HG02840 (cell line): Measurements from ENCODE around the gene ESRP2.

Experiments used
- ATAC-seq: cut with Tn5 transposase; IDR thresholded peaks from one replicate; pipeline ENCODE4 v1.9.1; 2021; ENCODE audit warnings: mild to moderate bottlenecking, moderate library complexity, moderate number of reproducible peaks; ENCODE audit not compliant: unreplicated experiment, low FRiP score

Gene ESRP2

DNA sequence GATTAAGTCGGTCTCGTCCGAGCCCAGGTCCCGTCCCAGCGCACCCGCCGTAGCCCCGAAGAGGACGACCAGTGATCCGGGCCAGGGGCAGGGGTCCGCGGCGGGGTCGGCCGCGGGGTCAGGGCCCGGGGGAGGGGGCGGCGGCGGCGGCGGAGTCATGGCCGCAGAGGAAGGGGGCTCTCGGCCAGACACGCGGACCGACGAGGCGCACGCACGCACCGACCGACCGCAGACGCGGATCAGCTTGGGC lies at the start of gene ESRP2:
Gene ESRP2 (minus strand): TSS at position 241 of the 250 bp plus-strand sequence. CDS start 82 bp downstream, at position 159.
- ATAC-seq = no peak

DNA sequence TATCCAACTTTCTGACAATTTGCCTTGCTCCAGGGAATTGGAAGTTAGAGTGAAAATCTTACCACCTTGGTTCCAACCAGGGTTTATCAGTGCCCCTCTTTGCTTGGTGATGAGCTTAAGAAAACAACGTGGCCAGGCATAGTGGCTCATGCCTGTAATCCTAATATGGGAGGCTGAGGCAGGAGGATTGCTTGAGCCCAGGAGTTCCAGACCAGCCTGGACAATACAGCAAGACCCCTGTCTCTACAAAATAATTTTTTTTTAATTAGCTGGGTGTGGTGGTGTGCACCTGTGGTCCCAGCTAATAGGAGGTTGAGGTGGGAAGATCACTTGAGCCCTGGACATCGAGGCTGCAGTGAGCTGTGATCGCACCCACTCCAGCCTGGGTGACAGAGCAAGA lies 49.8 kb upstream of the ESRP2 start:
- no peak for ATAC-seq

DNA sequence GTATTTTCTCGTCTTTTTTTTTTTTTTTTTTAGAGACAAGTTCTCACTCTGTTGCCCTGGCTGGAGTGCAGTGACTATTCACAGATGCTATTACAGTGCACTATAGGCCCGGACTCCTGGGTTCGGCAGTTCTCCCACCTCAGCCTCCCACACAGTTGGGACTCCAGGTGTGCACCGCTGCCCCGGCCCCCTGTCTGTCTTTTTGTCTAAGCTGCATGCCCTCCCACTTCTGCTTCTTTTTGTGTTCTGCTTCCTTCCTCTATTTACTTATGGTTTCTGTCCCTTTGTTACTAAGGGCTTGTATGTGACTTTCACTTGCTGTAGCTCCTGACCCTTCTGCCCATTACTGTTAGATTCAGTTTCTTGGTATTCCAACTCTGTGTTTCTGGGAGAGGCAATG lies 48.9 kb upstream of the ESRP2 start:
- no peak for ATAC-seq

DNA sequence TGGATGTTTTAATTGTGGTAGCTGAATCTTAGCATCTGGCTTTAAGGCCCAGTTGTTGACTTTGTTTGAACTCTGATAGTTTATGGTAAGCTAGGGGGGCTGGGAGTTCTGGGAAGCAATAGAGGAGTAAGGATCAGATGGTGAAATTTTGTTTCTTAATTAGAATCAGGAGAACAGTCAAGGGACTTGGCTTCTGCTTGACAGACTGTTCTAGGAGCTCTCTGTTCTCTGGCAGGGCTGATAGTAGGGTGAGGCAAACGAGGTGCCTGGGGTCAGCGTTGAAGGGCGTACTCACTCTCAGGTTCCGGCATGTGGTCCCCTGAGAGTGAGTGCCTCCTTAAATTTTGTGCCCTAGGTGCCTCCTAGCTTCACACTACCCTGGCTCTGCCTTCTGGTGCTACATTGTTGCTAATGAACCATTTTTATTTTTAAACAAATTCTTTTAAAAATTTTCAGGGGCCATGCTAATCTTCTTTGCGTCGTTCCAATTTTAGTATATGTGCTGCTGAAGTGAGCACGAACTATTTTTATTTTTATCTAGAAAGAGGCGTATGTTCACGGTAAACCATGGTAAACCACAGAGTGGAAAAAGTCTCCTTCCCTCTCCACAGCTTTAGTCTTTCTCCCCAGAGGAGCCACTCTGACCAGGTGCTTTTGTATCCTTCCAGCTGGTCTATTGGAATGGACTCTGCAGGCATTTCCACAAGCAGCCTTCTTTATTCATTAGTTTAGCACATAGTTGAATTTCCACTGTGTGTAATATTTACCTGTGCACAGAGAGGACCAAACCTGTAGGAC lies 48.1 kb upstream of the ESRP2 start:
- peak; percentile 38 for ATAC-seq

DNA sequence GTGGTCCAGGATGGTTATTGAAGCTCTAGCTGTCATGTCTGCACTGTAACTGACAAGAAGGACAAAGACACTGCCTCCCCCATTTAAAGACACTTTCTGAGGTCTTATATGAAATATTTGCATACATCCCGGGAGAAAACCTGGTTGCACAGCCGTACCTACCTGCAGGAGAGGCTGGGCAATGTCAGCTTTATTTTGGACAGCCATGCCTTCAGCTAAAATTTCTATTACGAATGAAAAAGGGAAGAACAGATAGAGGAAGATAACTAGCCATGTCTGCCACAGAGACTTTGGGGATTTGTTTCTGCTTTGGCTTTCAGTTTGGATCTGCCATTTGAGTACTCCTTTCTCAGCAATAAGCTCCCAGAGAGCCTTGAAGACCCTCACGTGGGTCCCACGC lies 47.4 kb upstream of the ESRP2 start:
- no peak for ATAC-seq

DNA sequence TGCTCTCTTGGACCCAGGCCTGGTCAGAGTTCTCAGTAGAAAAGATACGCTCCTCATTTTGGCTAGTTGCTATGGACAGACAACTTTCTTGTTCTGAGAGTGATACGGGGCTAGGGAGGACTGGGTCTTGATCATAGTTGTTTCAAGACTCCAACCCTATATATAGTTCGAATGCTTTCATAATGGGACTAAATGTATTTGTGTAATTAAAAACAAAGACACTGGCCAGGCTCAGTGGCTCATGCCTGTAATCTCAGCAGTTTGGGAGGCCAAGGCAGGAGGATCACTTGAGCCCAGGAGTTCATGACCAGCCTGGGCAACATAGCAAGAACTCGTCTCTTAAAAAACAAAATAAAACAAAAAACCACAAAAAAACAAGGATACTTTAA lies 46.1 kb upstream of the ESRP2 start:
- ATAC-seq = no peak

DNA sequence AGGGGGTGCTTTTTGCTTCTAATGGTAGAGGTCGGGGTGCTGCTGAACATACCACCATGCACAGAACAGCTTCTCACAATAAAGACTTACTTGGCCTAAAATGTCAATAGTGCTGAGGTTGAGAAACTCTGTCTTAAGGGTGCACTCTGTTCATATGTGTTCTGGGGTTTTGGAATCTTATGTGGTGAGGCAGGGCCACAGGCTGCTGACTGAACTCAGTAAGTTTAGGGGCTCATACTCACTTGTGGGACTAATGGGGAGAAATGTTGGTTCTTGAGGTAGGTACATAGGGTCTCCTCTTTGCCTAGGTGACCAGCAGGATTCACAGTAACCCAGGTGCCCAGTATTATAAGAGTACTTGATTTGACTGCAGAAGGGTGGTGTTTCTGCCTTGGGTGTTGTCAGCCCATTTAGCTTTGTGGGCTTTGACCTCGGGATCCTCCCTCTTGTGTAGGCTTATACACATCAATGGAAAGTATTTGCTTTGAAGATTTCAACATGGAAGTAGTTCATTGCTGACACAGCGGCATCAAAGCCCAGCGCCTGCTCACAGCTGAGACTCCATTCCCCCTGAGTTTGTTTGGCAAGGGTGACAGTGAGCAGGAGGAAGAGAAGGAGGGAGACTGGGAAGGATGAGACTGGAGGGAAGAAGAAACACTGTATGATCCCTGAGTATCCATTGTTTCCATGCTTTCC lies 45.6 kb upstream of the ESRP2 start:
- no peak for ATAC-seq

DNA sequence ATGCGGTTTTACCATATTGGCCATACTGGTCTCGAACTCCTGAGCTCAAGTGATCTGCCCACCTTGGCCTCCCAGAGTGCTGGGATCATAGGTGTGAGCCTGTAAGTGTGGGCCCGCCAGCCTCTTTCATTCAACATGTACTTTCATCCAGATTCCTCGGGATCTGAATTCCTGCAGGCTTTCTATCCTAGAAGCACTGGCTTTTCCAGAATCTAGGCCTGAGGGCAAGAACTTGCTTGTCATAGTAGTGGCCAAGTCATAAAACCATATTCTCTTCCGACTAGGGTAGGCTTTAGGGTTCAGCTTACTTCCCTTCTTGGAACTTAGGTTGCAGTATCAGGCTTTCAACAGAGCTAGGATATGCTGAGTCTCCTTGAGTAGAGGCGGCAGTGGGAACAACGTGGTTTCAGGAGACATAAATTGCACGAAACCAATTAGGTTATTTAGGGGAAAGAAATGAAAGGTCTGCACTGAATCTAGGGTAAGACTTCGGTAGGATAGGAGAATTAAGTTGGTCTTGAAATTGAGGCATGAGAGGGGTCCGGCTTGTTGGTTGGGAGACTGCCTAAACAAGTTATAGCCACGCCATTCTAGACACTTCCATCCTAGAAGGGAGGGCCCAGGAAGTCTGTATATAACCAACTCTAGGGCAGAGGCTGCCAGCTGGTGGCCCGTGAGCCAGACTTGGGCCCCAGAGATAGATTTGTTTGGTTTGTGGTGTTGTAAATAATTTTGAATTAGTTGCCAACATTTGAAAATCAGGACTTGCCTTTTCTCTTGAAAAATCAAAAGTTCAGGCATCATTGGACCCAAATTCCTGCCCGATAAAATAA lies 44.0 kb upstream of the ESRP2 start:
- no peak for ATAC-seq

DNA sequence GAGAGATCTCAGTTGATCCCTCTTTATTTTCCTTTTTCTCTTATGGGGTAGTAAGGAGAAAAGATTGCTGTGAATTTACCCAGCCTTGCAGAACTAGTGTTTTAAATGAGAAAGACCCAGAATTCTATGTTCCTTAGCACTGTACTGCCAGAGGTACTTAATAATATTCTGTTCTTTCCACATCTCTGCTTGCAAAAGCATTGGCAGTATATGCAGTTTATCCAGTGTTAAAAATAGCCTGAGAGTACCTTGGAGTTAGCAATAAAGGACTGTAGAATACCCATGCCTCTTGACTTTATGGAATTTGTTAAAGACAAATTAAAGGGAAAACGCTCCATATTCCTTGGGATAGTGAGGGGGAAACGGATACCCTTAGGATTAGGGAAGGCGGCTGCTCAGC lies 40.3 kb upstream of the ESRP2 start:
- ATAC-seq = no peak

DNA sequence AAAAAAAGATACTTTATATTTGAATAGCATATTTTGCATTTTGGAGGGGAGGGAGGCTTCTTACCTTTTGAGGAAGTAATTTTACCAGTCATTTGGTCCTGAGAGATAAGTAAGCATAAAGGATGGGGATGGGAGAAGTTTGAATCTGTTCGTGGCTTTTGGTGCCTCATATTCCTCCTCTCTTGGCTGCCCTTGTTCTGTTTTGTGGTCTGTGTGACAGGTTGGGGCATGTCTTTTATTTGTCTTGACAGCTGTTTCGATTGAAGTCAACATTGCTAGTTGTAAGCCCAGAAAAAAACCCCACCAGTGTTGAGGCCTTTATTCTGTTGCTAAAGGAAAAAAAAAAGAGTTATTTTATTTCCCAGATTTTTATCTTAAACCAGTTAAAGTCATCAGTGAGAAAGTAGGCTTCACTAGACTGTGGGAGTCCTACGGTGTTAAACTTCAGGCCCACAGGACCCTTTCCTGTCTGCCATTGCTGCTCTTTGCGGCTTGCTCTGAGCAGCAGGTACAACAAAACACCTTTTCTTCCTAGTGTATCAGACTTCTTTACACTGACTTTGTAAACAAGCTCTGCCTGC lies 39.8 kb upstream of the ESRP2 start:
- peak; percentile 61 for ATAC-seq

DNA sequence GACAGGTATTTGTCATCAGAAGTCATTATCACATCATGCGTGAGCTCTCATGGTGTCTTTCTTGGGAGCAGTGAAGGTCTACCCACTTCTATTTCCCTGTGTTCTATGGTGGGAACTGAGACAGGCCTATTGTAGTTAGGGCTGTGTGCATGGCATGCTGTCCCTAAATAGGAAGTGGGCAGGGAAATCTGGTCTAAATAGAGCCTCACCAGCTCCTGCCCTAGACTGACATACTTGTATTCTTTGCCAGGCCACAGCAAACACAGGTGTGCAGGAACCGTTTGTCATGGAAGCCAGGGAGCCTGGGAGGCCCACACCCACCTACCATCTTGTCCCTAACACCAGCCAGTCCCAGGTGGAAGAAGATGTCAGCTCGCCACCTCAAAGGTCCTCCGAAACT lies 38.5 kb upstream of the ESRP2 start:
- no peak for ATAC-seq

DNA sequence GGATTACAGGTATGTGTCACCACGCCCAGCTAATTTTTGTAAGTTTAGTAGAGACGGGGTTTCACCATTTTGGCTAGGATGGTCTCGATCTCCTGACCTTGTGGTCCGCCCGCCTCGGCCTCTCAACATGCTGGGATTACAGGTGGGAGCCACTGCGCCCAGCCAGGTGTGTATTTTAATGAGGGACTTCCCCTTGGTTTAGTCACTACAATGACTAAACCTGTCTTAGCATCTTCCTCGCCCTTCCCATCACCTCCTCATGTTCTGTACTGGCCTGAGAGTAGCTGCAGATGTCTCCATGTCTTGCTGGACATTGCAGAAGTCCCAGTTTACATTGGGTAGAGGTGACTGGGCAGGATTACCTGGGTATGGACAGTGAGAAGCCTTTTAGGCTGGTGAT lies 38.0 kb upstream of the ESRP2 start:
- no peak for ATAC-seq

DNA sequence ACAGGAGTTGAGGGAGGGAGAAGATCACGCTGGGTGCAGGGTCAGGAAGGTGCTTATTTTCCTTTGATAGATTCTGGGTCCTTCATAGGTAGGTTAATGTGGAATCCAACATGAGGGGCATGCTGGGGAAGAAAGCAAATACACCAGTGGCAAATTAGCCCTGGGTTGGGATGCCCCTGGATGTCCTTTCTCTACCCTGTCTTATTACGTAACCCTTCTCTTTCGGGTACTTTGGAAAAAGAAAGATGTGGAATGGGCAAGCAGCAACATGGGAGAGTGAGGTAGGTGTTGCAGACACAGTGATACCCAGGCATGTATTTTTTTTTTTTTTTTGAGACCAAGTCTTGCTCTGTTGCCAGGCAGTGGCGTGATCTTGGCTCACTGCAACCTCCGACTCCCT lies 37.5 kb upstream of the ESRP2 start:
- ATAC-seq = no peak

DNA sequence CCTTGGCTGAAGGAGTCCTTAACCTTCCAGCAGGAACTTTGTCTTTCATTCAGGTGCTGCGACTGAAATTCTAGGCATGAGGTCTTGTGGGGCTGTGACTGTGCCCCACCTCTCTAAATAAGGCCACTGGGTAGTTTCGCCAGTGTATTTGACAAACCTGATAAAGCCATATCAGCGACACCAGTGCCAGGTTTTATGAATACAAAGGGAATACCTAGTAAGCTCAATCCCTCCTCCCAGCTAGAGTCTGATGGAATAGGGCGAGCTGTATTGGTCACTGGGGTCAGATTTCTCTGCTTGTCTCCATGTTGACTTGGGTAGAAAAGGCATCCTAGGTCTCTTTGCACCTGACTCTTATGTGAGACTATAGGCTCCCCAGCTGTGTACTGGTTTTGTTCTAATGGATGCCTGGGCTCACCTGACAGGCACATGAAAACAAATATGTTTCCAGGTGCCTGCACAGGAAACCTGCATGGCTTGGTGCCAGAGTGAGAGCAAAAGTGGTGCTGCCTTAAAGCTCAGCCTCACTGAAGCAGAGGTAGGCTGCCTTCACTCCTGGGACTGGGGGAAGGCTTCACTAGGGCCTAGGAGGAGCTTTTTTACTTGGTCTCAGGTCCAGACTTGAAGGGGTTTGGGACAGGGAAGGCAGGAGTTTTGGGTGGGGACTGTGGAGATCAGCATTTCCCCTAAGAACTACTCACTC lies 36.7 kb upstream of the ESRP2 start:
- no peak for ATAC-seq

DNA sequence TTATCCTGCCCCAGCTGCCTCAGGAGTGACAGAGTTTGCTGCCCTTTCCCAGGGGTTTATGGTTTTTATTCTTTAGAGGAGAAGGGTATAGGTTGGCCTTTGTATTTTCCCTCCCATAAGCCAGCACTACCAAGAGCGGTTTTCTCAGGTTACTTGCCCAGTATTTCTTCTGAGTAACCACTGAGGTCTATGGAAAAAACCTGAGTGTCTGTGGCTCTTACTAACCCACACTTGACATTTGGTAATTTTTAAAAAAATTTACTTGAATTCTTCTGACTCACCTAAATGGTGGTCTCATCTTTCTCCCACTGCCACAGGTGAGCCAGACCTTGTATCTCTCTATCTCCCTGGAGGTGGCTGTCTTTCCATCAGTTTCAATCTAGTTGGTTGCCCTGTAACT lies 34.4 kb upstream of the ESRP2 start:
- ATAC-seq = no peak

DNA sequence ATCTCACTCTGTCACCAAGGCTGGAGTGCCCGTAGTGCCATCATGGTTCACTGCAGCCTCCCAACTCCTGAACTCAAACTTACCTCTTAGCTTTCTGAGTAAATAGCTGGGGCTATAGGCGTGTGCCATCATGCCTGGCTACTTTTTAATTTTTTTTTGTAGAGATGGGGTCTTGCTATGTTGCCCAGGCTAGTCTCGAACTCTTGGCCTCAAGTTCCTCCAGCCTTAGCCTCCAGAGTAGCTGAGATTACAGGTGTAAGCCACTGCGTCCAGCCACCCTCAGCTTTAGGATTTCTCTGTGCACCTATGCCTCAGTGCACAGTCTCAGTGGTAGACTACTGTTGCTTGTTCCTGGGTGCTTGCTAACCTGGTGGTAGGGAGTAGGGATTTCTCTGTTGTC lies 33.9 kb upstream of the ESRP2 start:
- ATAC-seq = no peak

DNA sequence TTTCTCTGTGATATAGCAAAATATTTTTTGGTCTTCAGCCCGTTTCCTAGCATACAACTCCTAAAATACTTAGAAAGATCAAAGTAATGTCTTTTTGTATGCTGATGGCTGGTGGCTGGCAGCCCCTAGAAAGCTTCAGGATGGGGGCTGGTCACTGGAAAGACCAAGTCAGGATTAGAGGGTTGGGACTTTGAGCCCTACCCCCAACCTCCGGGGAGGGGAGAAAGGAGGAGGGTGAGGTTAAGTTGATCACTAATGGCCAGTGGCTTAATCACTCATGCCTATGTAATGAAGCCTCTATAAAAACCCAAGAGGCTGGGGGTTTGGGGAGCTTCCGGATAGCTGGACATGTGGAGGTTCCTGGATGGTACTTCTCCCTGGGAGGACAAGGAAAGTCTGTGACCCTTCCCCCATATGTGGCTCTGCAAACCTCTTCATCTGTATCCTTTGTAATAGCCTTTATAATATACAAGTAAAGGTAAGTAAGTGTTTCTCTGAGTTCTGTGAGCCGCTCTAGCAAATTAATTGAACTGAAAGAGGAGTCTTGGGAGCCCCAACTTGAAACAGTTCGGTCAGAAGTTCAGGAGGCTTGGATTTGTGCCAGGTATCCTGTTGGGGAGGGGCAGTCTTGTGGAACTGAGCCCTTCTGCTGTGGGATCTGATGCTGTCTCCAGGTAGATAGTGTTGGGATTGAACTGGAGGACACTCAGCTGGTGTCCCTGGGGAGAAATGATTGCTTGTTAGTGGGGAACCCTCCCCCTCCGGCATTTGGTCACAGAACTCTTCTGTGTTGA lies 31.9 kb upstream of the ESRP2 start:
- ATAC-seq = no peak

DNA sequence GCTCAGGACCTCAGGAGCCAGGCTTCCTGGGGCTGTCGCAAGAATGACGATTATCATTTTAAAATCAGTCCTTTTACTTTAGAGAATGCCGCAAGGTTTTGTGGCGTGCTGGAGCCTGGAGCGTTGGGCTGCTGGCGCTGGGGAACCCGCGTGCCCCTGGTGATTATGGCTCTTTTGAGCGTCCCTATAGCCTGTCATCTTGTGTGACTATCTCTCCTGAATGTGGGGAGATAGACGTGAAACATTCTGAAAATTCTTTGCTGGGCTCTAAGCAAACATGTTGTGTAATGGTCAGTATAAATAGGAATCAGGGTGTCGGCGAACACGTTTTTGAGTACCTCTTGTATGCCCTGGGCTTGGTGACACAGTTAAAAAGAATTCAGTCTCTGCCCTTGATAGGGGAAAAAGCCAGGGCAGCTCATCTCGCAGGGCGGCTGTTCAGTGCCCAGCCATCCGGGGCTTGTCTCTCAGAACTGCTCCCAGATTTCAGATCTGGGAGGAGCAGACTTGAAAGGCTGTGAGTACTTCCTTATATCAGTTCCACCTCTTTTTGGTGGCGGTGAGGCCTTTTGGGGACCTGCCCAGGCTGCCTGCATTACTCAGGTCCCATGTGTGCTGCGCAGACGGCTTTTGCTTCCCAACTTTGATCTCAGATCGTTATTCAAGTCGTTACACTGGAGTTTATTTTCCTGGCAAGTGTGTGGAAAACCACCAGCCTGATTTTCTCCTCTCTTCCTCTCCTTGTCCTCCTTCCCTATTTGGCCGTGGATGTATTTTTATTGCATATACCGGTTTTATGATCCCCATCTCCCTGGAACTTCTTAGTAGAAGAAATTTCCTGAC lies 29.4 kb upstream of the ESRP2 start:
- no peak for ATAC-seq
